Peyer's patch (tissue), 4 donors: ENCODE results near the gene AKAP12. TPM values are rescaled to one million over a fixed set of nuclear protein-coding genes. Genes with fewer than 3 reads are reported as not detected.

ENCODE experiments used
- DNase-seq, 3 donors: peaks; one replicate each; pipeline ENCODE4 v3.0.0-alpha.2; 2017 to 2019
- H3K27ac ChIP-seq, 4 donors: fragments of 200-600 bp; sonication (generic); one replicate each; pipeline ENCODE4 v1.5.1; 2016 to 2019
- H3K27me3 ChIP-seq, 2 donors: fragments of 200-600 bp; sonication (generic); one replicate each; pipeline ENCODE4 v1.5.1; 2019
- H3K36me3 ChIP-seq, 3 donors: fragments of 200-600 bp; sonication (generic); one replicate each; pipeline ENCODE4 v1.5.1; 2016 to 2019
- H3K4me1 ChIP-seq, 4 donors: fragments of 200-600 bp; sonication (generic); one replicate each; pipeline ENCODE4 v1.5.1; 2016 to 2019
- H3K4me3 ChIP-seq, 4 donors: fragments of 200-600 bp; sonication (generic); 1 replicate in 3 of 4; 2 replicates in 1 of 4; pipeline ENCODE4 v1.5.1; 2016 to 2019; ENCODE audit warnings: mild to moderate bottlenecking in 1 of 4
- H3K9me3 ChIP-seq, 4 donors: fragments of 200-600 bp; sonication (generic); one replicate each; pipeline ENCODE4 v1.5.1; 2016 to 2019; ENCODE audit warnings: mild to moderate bottlenecking in 1 of 4
- POLR2A ChIP-seq, 2 donors: fragments of 450-650 bp; IDR thresholded peaks; one replicate each; pipeline ENCODE4 v1.5.1; 2017; ENCODE audit warnings: antibody characterized with exemption in 2 of 2, mild to moderate bottlenecking in 2 of 2, moderate library complexity in 2 of 2
- total RNA-seq, 4 donors: library from RNA; depleted of rRNA; stranded (reverse); fragments of >200 nt; gene quantifications; one replicate each; pipeline ENCODE4 v1.1.0, GENCODE V29; 2016
- TF ChIP-seq, protein P1 (sequence below), 6 experiments: fragments of 450-650 bp in 4 of 6; fragments of 200-600 bp in 2 of 6; sonication (generic) in 1 of 6; IDR thresholded peaks; one replicate each; pipeline ENCODE4 v1.5.1; 2017 to 2019; ENCODE audit warnings: antibody characterized with exemption in 6 of 6, mild to moderate bottlenecking in 3 of 6, moderate library complexity in 1 of 6

AKAP12 gene
- total RNA-seq, 4 donors from 2014 or later = 6.5 to 54.5 (median 23.8) TPM

DNA sequence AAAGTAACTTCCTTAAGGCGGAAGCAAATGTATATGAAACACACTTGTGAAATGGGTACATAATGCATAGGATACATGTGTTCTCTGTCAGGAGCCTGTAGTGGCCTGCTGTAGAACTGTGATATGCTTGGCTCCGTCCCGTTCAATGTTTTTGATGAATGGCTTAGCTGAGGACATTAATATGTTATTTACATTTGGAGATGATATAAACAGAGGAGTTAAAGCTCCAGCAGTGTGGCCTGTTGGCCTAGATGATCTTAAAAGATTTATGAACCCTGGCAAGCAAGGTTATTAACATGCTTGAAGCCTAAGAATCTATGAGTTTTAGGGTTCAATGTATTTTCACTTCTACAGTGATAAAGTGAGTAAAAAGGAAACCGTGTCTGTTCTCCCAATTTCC lies 59.2 kb downstream of the AKAP12 start:
- no peak for DNase-seq
- H3K27me3 ChIP-seq = no peaks in the 10 kb centered on the region
- peak overlapping the region in 1 of 4 donors; percentile 45 for H3K27ac ChIP-seq
- H3K4me3 ChIP-seq = no peak overlapping the region
- H3K36me3 ChIP-seq = no peaks in the 10 kb centered on the region
- H3K9me3 ChIP-seq = no peaks in the 10 kb centered on the region
- no peak for TF ChIP-seq POLR2A (IDR thresholded peaks at IDR 0.05)
- TF ChIP-seq, protein P1, sequence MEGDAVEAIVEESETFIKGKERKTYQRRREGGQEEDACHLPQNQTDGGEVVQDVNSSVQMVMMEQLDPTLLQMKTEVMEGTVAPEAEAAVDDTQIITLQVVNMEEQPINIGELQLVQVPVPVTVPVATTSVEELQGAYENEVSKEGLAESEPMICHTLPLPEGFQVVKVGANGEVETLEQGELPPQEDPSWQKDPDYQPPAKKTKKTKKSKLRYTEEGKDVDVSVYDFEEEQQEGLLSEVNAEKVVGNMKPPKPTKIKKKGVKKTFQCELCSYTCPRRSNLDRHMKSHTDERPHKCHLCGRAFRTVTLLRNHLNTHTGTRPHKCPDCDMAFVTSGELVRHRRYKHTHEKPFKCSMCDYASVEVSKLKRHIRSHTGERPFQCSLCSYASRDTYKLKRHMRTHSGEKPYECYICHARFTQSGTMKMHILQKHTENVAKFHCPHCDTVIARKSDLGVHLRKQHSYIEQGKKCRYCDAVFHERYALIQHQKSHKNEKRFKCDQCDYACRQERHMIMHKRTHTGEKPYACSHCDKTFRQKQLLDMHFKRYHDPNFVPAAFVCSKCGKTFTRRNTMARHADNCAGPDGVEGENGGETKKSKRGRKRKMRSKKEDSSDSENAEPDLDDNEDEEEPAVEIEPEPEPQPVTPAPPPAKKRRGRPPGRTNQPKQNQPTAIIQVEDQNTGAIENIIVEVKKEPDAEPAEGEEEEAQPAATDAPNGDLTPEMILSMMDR (IDR thresholded peaks at IDR 0.05) = no peak
- peaks cover 0 to 10% (median 0%) of the 10 kb centered on the region in 4 donors for H3K4me1 ChIP-seq

DNA sequence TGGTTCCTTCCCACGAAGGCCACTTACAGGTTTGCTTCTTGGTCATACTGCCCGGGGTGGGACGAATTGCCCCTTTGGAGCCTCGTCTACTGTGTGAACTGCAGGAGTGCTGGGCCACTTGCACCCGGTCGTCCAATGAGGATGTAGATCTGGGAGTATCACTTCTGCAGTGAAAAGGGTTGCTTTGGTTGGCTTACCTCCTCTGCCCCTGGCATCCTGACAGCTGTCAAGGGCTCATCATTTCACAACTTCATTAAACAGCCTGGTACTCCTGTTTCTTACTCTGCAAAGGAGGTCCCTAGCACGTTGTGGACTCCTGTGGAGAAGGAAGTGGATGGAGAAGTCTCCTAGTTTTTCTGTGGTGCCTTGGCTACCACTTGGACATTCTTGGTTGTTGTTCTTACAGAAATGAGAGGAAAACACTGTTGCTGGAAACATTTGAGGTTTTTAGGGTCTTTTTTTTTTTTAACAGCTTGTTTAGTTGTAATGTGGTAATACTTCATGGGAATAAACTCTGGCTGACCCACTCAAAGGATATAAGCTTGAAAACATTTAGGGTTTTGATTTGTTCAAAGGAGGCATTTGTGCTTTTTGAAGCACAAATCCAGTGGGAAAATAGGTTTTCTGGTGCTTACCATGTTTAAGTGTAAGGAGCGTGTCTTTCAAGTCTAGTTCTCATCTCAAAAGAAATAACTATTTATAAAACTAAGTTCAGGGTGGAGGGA lies 60.7 kb downstream of the AKAP12 start:
- H3K4me1 ChIP-seq = peaks cover 0 to 4% (median 0%) of the 10 kb centered on the region in 4 donors
- no peaks in the 10 kb centered on the region for H3K36me3 ChIP-seq
- H3K27me3 ChIP-seq = no peaks in the 10 kb centered on the region
- no peaks in the 10 kb centered on the region for H3K9me3 ChIP-seq
- DNase-seq = no peak
- no peak overlapping the region for H3K4me3 ChIP-seq
- no peak for TF ChIP-seq POLR2A (IDR thresholded peaks at IDR 0.05)
- TF ChIP-seq, protein P1 (IDR thresholded peaks at IDR 0.05) = no peak
- peak overlapping the region in 3 of 4 donors; percentile 25 to 50 (median 35) for H3K27ac ChIP-seq

DNA sequence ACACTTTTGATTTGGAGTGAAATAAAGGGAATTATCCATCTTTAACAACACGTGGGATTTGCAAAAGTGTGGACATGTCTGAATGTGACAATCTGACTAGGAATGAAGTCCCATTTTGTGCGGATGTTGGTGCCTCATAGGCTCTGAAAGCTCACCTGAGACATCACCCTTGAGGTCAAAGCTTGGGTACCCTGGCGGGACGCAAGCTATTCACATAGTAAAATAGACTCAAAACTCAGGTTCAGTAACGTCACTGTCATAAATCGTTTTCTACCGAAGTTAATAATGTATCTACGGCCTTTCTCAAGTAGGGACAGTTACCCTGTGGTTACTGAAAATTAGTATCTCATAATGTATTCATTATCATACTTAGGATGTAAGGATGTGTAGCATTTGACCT lies 61.8 kb downstream of the AKAP12 start:
- Histone ChIP-seq H3K4me3 (no peak overlapping the region), H3K9me3 (no peaks in the 10 kb centered on the region), H3K36me3 (no peaks in the 10 kb centered on the region), H3K27ac (peak overlapping the region in 1 of 4 donors; percentile 50), H3K4me1 (peaks cover 0 to 4% (median 0%) of the 10 kb centered on the region in 4 donors), H3K27me3 (no peaks in the 10 kb centered on the region)
- no peak for DNase-seq
- TF ChIP-seq POLR2A (IDR thresholded peaks at IDR 0.05) = no peak
- TF ChIP-seq, protein P1 (IDR thresholded peaks at IDR 0.05) = no peak

DNA sequence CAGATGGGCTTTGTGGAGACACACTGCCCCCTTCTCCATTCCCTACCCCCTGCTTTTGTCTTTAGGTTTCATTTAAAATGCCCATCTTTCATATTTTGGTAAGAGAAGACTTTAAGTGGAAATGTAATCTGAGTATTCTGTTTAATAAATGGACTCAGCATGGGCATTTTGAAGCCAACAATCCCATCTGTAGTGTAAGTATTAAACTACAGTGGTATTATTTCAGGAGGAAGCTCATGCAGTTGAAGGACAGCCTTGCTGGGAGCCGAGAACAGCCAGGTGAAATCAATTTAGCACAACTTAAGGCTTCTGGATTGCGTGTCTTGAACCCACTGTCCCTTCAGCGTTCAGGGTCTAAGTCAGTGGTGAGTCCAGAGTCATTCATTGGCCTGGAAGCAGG lies 63.5 kb downstream of the AKAP12 start:
- Histone ChIP-seq H3K27me3 (no peaks in the 10 kb centered on the region), H3K4me1 (peaks cover 0 to 4% (median 0%) of the 10 kb centered on the region in 4 donors), H3K27ac (no peak overlapping the region), H3K4me3 (no peak overlapping the region), H3K9me3 (no peaks in the 10 kb centered on the region), H3K36me3 (no peaks in the 10 kb centered on the region)
- DNase-seq = no peak
- TF ChIP-seq, protein P1 (IDR thresholded peaks at IDR 0.05) = no peak
- TF ChIP-seq POLR2A (IDR thresholded peaks at IDR 0.05) = no peak

DNA sequence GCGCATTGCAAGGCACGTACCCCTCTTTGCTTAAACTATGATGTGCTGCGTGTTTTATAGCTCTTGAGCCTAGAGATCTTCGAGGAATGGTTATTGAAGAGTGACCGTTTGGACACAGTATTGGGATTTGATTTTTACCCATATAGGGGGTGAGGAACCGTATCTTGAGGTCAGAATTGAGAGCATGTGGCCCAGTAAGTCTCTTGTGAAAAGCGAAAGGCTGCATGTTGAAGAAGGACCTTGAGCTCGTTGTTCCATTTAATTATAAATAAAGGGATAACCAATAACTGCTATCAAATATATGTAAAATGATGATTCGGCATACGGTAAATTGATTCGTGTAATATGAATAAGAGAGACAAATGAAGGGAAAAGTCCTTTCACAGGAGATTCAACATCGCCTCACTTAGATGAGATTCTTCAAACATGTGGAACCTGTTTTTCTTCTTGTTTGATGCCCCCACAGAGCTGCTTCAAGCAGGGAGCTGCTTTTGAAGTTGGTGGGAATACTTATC lies 66.6 kb downstream of the AKAP12 start:
- Histone ChIP-seq H3K36me3 (no peaks in the 10 kb centered on the region), H3K9me3 (no peaks in the 10 kb centered on the region), H3K4me3 (no peak overlapping the region), H3K27ac (no peak overlapping the region), H3K27me3 (no peaks in the 10 kb centered on the region), H3K4me1 (no peaks in the 10 kb centered on the region)
- no peak for TF ChIP-seq POLR2A (IDR thresholded peaks at IDR 0.05)
- TF ChIP-seq, protein P1 (IDR thresholded peaks at IDR 0.05) = no peak
- DNase-seq = no peak
